Ovary (tissue), 3 donors: Measurements from ENCODE around the gene ZNF133.

ENCODE experiments used
- POLR2A ChIP-seq: fragments of 450-650 bp; IDR thresholded peaks from one replicate; pipeline ENCODE4 v1.6.1; 2017; ENCODE audit warnings: antibody characterized with exemption, mild to moderate bottlenecking, moderate library complexity
- TF ChIP-seq, protein P1 (sequence below), 3 donors: fragments of 450-650 bp in 2 of 3; fragments of 200-600 bp in 1 of 3; IDR thresholded peaks; one replicate each; pipeline versions ENCODE4 v1.5.1 to v1.8.0; 2016 to 2022; ENCODE audit warnings: antibody characterized with exemption in 3 of 3, mild to moderate bottlenecking in 1 of 3
- donor health status: DM: no; HTN: no; CAD: no.

DNA sequence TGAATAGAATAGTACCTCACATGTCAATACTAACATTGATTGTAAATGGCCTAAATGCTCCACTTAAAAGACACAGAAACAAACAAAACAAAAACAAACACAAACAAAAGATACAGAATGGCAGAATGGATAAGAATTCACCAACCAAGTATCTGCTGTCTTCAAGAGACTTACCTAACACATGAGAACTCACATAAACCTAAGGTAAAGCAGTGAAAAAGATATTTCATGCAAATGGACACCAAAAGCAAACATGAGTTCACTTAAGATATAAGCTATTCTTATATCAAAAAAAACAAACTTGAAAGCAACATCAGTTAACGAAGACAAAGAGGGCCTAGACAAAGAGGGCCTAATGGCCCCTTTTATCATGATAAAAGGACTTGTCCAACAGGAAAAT lies 47.3 kb upstream of the ZNF133 start:
- TF ChIP-seq, protein P1, sequence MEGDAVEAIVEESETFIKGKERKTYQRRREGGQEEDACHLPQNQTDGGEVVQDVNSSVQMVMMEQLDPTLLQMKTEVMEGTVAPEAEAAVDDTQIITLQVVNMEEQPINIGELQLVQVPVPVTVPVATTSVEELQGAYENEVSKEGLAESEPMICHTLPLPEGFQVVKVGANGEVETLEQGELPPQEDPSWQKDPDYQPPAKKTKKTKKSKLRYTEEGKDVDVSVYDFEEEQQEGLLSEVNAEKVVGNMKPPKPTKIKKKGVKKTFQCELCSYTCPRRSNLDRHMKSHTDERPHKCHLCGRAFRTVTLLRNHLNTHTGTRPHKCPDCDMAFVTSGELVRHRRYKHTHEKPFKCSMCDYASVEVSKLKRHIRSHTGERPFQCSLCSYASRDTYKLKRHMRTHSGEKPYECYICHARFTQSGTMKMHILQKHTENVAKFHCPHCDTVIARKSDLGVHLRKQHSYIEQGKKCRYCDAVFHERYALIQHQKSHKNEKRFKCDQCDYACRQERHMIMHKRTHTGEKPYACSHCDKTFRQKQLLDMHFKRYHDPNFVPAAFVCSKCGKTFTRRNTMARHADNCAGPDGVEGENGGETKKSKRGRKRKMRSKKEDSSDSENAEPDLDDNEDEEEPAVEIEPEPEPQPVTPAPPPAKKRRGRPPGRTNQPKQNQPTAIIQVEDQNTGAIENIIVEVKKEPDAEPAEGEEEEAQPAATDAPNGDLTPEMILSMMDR (IDR thresholded peaks at IDR 0.05) = no peak
- no peak for TF ChIP-seq POLR2A
